ENCODE data around the gene DGCR2. TPM values are rescaled to one million over a fixed set of nuclear protein-coding genes. Genes with fewer than 3 reads are reported as not detected.
A peak's percentile ranks its signal among the peaks of the same experiment; 100 is the strongest.

The DGCR2 gene
- total and polyA plus RNA-seq, 2 experiments from 2014 or later: 18.5 to 83.0 TPM

DNA sequence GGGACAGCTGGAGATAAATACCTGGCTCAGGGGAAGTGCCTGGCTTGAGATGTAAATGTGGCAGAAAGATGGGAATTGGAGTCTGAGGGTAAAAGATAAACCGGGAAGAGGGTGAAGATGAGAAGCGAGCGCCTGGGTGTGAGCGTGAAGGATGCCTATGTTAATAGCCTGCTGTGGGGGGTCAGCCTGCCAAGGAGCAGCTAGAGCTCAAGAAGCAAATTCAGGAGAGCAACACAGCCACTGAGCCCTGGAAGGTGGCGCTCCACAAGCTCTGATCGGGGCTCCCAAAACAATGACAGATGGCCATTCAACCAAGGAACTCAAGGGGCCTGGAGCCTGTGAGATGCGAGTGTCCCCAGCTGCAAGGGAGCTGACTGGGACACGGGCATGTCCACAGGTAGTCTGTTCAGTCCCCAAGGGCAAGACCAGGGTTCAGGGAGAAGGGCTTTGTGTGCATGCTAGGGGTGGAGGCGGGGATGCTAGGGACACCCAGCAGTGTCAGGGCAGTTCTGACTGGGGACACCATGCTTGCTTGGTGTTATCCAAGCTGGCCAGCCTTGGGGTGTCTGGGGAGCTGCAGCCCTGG lies 25.1 kb upstream of the DGCR2 start:
- Histone ChIP-seq H4K20me1 (replicated peaks; ENCODE audit: insufficient read depth) (no peaks in the 10 kb centered on the region), H3K4me3 (no peak overlapping the region), H3K36me3 (ENCODE audit: insufficient read depth) (no peaks in the 10 kb centered on the region), H3K4me1 (ENCODE audit: insufficient read depth) (peaks cover 4% of the 10 kb centered on the region; the same call in 1 of the 2 replicates), H3F3A (replicated peaks; ENCODE audit: low read depth) (0 out of 2 replicates have a peak, but pooled peaks cover 18% of the 10 kb centered on the region), H3K4me2 (peak overlapping the region; percentile 55; the same call in 1 of the 2 replicates), H2AFZ (no peak overlapping the region), H3K27ac (ENCODE audit: low read depth) (no peak overlapping the region), H3K9me2 (ENCODE audit: insufficient read depth) (no peaks in the 10 kb centered on the region), H3K27me3 (ENCODE audit: insufficient read depth) (peaks cover 71% of the 10 kb centered on the region), H3K79me2 (replicated peaks; ENCODE audit: insufficient read depth) (peaks cover 12% of the 10 kb centered on the region)
- Mint-ChIP-seq H3K27ac (no peak overlapping the region), H3K36me3 (ENCODE audit: low read depth) (peaks cover 7% of the 10 kb centered on the region; the same call in 2 of the 3 replicates), H3K9me3 (peaks cover 10% of the 10 kb centered on the region; the same call in 2 of the 3 replicates), H3K4me1 (peaks cover 24% of the 10 kb centered on the region), H3K27me3 (ENCODE audit: insufficient read depth, low read depth, poor library complexity) (peaks cover 56% of the 10 kb centered on the region), H3K4me3 (peak overlapping the region; percentile 37; the same call in 2 of the 3 replicates)
- ATAC-seq: peak; percentile 17
- TF ChIP-seq EZH2phosphoT487 (IDR thresholded peaks at IDR 0.05; ENCODE audit: unreplicated experiment): no peak
- TF ChIP-seq, protein P1, sequence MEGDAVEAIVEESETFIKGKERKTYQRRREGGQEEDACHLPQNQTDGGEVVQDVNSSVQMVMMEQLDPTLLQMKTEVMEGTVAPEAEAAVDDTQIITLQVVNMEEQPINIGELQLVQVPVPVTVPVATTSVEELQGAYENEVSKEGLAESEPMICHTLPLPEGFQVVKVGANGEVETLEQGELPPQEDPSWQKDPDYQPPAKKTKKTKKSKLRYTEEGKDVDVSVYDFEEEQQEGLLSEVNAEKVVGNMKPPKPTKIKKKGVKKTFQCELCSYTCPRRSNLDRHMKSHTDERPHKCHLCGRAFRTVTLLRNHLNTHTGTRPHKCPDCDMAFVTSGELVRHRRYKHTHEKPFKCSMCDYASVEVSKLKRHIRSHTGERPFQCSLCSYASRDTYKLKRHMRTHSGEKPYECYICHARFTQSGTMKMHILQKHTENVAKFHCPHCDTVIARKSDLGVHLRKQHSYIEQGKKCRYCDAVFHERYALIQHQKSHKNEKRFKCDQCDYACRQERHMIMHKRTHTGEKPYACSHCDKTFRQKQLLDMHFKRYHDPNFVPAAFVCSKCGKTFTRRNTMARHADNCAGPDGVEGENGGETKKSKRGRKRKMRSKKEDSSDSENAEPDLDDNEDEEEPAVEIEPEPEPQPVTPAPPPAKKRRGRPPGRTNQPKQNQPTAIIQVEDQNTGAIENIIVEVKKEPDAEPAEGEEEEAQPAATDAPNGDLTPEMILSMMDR (conservative IDR thresholded peaks at IDR 0.05; ENCODE audit: low read depth in 2 of 2): peak in 1 of 2 experiments; percentile 25; a peak in 1 of 4 replicates
- DNase-seq (ENCODE audit: low spot score): peak; percentile 58

DNA sequence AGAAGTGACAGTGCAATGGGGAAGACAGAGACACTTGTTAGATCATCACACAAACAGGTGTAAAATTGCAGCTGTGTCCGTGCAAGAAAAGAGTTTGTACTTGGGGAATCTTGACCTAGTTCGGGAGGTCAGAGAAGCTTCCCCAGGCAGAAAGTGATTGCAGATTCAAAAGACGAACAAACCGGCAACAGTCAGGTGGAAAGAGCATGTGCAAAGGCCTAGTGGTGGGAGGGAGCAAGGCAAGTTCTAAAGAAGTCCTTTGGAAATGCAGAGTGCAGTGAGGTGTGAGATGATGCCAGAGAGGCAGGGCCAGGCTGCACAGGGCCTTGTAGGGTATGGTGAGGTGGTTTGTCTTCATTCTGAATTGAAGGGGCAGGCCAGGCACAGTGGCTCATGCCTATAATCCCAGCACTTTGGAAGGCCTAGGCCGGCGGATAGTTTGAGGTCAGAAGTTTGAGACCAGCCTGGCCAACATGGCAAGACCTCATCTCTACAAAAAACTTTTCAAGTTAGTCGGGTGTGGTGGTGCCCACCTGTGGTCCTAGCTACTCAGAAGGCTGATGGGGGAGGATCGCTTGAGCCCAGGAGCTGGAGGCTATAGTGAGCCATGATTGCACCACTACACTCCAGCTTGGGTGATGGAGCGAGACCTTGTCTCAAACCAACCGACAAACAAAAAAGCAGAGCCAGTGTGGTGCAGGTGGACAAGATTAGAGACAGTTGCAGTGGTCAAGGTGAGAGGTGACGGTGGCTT lies 24.2 kb upstream of the DGCR2 start:
- Histone ChIP-seq H3K79me2 (replicated peaks; ENCODE audit: insufficient read depth) (peaks cover 12% of the 10 kb centered on the region), H3K4me1 (ENCODE audit: insufficient read depth) (peaks cover 4% of the 10 kb centered on the region; the same call in 1 of the 2 replicates), H3K4me2 (peak overlapping the region; percentile 55; the same call in 1 of the 2 replicates), H3K36me3 (ENCODE audit: insufficient read depth) (no peaks in the 10 kb centered on the region; the same call in 1 of the 2 replicates), H4K20me1 (replicated peaks; ENCODE audit: insufficient read depth) (no peaks in the 10 kb centered on the region), H3K27me3 (ENCODE audit: insufficient read depth) (peaks cover 63% of the 10 kb centered on the region), H3K4me3 (no peak overlapping the region), H3F3A (replicated peaks; ENCODE audit: low read depth) (0 out of 2 replicates have a peak, but pooled peaks cover 15% of the 10 kb centered on the region), H3K9me2 (ENCODE audit: insufficient read depth) (no peaks in the 10 kb centered on the region), H3K27ac (ENCODE audit: low read depth) (no peak overlapping the region), H2AFZ (no peak overlapping the region)
- Mint-ChIP-seq H3K27ac (no peak overlapping the region), H3K4me1 (peaks cover 24% of the 10 kb centered on the region), H3K9me3 (peaks cover 6% of the 10 kb centered on the region; the same call in 1 of the 3 replicates), H3K27me3 (ENCODE audit: insufficient read depth, low read depth, poor library complexity) (peaks cover 49% of the 10 kb centered on the region), H3K4me3 (no peak overlapping the region; the same call in 2 of the 3 replicates), H3K36me3 (ENCODE audit: low read depth) (peaks cover 10% of the 10 kb centered on the region)
- DNase-seq (ENCODE audit: low spot score) (no peak), ATAC-seq (no peak)
- TF ChIP-seq NANOG (IDR thresholded peaks at IDR 0.05; ENCODE audit: borderline replicate concordance): no peak
- TF ChIP-seq, protein P1 (conservative IDR thresholded peaks at IDR 0.05; ENCODE audit: low read depth in 2 of 2): 0 out of 4 replicates have a peak, but pooled peaks of 1 of the 2 experiments have one; percentile 9
- TF ChIP-seq, protein P2, sequence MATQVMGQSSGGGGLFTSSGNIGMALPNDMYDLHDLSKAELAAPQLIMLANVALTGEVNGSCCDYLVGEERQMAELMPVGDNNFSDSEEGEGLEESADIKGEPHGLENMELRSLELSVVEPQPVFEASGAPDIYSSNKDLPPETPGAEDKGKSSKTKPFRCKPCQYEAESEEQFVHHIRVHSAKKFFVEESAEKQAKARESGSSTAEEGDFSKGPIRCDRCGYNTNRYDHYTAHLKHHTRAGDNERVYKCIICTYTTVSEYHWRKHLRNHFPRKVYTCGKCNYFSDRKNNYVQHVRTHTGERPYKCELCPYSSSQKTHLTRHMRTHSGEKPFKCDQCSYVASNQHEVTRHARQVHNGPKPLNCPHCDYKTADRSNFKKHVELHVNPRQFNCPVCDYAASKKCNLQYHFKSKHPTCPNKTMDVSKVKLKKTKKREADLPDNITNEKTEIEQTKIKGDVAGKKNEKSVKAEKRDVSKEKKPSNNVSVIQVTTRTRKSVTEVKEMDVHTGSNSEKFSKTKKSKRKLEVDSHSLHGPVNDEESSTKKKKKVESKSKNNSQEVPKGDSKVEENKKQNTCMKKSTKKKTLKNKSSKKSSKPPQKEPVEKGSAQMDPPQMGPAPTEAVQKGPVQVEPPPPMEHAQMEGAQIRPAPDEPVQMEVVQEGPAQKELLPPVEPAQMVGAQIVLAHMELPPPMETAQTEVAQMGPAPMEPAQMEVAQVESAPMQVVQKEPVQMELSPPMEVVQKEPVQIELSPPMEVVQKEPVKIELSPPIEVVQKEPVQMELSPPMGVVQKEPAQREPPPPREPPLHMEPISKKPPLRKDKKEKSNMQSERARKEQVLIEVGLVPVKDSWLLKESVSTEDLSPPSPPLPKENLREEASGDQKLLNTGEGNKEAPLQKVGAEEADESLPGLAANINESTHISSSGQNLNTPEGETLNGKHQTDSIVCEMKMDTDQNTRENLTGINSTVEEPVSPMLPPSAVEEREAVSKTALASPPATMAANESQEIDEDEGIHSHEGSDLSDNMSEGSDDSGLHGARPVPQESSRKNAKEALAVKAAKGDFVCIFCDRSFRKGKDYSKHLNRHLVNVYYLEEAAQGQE (IDR thresholded peaks at IDR 0.05; ENCODE audit: unreplicated experiment): no peak

Data from GM23338 (cell line).